Mesendoderm (in vitro differentiated cells): ENCODE results near the gene DPYSL4.

Experiments
- DNase-seq: peaks from one replicate; pipeline ENCODE4 v3.0.0; 2013
- H2AK5ac ChIP-seq: 2 replicates; pipeline ENCODE4 v1.6.1; 2013; ENCODE audit warnings: low read length, inconsistent platforms
- H2BK120ac ChIP-seq: 2 replicates; pipeline ENCODE4 v1.6.1; 2013; ENCODE audit warnings: low read depth, mild to moderate bottlenecking, low read length, moderate library complexity, mixed read lengths
- H2BK15ac ChIP-seq: replicated peaks from 2 replicates; pipeline ENCODE4 v1.6.1; 2013; ENCODE audit warnings: low read depth, mild to moderate bottlenecking, moderate library complexity
- H2BK5ac ChIP-seq: 2 replicates; pipeline ENCODE4 v1.6.1; 2013; ENCODE audit warnings: low read length, inconsistent platforms
- H3K18ac ChIP-seq: 2 replicates; pipeline ENCODE4 v1.6.1; 2013; ENCODE audit warnings: mild to moderate bottlenecking, low read length, mixed read lengths
- H3K23ac ChIP-seq: one replicate; pipeline ENCODE4 v1.6.1; 2013; ENCODE audit warnings: low read length
- H3K27ac ChIP-seq: 2 replicates; pipeline ENCODE4 v1.5.1; 2013; ENCODE audit warnings: low read depth, mild to moderate bottlenecking, inconsistent platforms, low read length, moderate library complexity
- H3K27me3 ChIP-seq: 2 replicates; pipeline ENCODE4 v1.6.1; 2013; ENCODE audit warnings: low read length, control low read depth, mild to moderate bottlenecking, inconsistent platforms; ENCODE audit not compliant: insufficient read depth, poor library complexity
- H3K36me3 ChIP-seq: 2 replicates; pipeline ENCODE4 v1.6.1; 2013; ENCODE audit warnings: low read length, inconsistent platforms; ENCODE audit not compliant: control insufficient read depth, insufficient read depth
- H3K4ac ChIP-seq: one replicate; pipeline ENCODE4 v1.6.1; 2013; ENCODE audit warnings: low read depth, mild to moderate bottlenecking, low read length, moderate library complexity
- H3K4me1 ChIP-seq: 2 replicates; pipeline ENCODE4 v1.6.1; 2013; ENCODE audit warnings: low read depth, low read length, inconsistent platforms; ENCODE audit not compliant: control insufficient read depth
- H3K4me2 ChIP-seq: 2 replicates; pipeline ENCODE4 v1.6.1; 2013; ENCODE audit warnings: low read length
- H3K4me3 ChIP-seq: 2 replicates; pipeline ENCODE4 v1.5.1; 2013; ENCODE audit warnings: mild to moderate bottlenecking, low read length
- H3K56ac ChIP-seq: one replicate; pipeline ENCODE4 v1.6.1; 2013; ENCODE audit warnings: low read length
- H3K79me1 ChIP-seq: 2 replicates; pipeline ENCODE4 v1.6.1; 2013; ENCODE audit warnings: low read length, inconsistent platforms
- H3K79me2 ChIP-seq: 2 replicates; pipeline ENCODE4 v1.6.1; 2013; ENCODE audit warnings: mild to moderate bottlenecking, low read length; ENCODE audit not compliant: control insufficient read depth, insufficient read depth
- H3K9ac ChIP-seq: 2 replicates; pipeline ENCODE4 v1.6.1; 2013; ENCODE audit warnings: low read length, inconsistent platforms
- H4K5ac ChIP-seq: one replicate; pipeline ENCODE4 v1.6.1; 2013; ENCODE audit warnings: low read length
- H4K8ac ChIP-seq: one replicate; pipeline ENCODE4 v1.6.1; 2013; ENCODE audit warnings: low read depth, mild to moderate bottlenecking, control low read depth, low read length, moderate library complexity
- WGBS: extraction: QIAGEN DNeasy Blood & Tissue Kit; methylation state at CpG from one replicate; pipeline ENCODE4 v1.1.7; 2013; ENCODE audit warnings: low lambda C conversion rate, missing lambda C conversion rate; ENCODE audit not compliant: insufficient coverage; ENCODE audit errors: extremely low coverage; 5-methylcytosine and 5-hydroxymethylcytosine counted together

DPYSL4 gene

DNA sequence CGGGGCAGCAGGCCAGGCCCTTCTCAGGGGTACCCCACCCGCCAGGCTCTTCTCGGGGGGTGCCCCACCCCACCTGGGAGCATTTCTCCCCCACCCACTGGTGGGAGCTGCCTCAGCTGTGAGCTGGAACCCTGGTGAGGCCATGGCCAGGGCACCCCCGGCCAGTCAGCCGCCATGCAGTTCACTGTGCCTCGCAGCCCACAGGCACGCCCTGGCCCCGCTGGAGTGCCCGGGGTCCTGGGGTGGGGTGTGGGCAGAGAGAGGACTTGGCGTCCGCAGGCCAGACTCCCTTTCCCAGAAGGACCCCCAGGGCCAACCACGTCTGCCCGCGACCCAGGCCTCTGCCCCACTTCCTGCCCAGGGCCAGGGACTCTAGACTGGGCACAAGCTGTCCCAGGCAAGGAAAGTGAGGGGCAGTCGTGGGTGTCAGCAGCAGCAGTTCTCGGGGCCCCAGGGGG is 13.1 kb downstream of the DPYSL4 start:
- no peak for DNase-seq
- H3K18ac ChIP-seq = no peak overlapping the region
- H3K56ac ChIP-seq = no peak overlapping the region
- H3K79me1 ChIP-seq = no peaks in the 10 kb centered on the region
- H2BK15ac ChIP-seq = no peak overlapping the region
- H3K4me1 ChIP-seq = no peaks in the 10 kb centered on the region
- no peak overlapping the region for H3K4ac ChIP-seq
- no peak overlapping the region for H4K5ac ChIP-seq
- H3K27me3 ChIP-seq = no peaks in the 10 kb centered on the region
- no CpG with 5 or more reads among the region's 16 CpGs for WGBS
- H3K9ac ChIP-seq = no peak overlapping the region
- H3K27ac ChIP-seq = no peak overlapping the region
- no peak overlapping the region for H2BK5ac ChIP-seq
- H2AK5ac ChIP-seq = no peak overlapping the region
- H3K4me3 ChIP-seq = no peak overlapping the region
- no peaks in the 10 kb centered on the region for H3K36me3 ChIP-seq
- no peak overlapping the region for H3K23ac ChIP-seq
- H3K4me2 ChIP-seq = no peak overlapping the region
- H2BK120ac ChIP-seq = no peak overlapping the region
- H4K8ac ChIP-seq = no peak overlapping the region
- no peaks in the 10 kb centered on the region for H3K79me2 ChIP-seq

DNA sequence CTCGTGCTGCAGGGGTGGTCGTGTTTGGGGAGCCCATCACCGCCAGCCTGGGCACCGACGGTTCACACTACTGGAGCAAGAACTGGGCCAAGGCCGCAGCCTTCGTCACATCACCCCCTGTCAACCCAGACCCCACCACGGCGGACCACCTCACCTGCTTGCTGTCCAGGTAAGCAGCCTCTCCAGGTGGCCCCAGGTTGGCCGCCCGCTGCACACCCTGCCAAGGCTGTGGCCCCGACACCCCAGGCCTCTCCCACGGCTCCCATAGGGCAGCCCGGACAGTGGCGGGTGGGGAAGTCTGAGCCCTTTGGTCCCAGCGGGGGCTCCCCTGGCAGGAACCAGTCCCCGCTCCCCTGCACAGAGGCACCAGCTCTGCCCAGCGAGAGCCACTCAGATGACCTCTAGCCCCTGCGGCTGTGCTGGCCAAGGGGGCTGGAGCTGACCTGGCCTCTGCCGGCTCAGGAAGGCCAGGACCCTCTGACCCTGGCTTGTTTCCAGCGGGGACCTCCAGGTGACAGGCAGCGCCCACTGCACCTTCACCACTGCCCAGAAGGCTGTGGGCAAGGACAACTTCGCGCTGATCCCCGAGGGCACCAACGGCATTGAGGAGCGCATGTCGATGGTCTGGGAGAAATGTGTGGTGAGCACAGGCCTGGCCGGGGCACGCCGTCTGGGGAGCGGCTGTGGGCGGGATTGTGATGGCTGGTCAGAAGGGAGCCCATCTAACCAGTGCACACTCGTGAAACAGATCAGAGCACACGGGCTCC is 13.8 kb downstream of the DPYSL4 start:
- H3K4me2 ChIP-seq = no peak overlapping the region
- H3K27me3 ChIP-seq = no peaks in the 10 kb centered on the region
- no peak overlapping the region for H3K18ac ChIP-seq
- H4K5ac ChIP-seq = no peak overlapping the region
- H3K56ac ChIP-seq = no peak overlapping the region
- H3K27ac ChIP-seq = no peak overlapping the region
- no peak overlapping the region for H3K4me3 ChIP-seq
- no peak overlapping the region for H3K9ac ChIP-seq
- no peaks in the 10 kb centered on the region for H3K79me1 ChIP-seq
- H4K8ac ChIP-seq = no peak overlapping the region
- no peak overlapping the region for H2BK120ac ChIP-seq
- H3K79me2 ChIP-seq = no peaks in the 10 kb centered on the region
- no peak overlapping the region for H3K23ac ChIP-seq
- H3K36me3 ChIP-seq = no peaks in the 10 kb centered on the region
- DNase-seq = no peak
- no peak overlapping the region for H2BK15ac ChIP-seq
- H2AK5ac ChIP-seq = no peak overlapping the region
- no CpG with 5 or more reads among the region's 35 CpGs for WGBS
- no peaks in the 10 kb centered on the region for H3K4me1 ChIP-seq
- H3K4ac ChIP-seq = no peak overlapping the region
- no peak overlapping the region for H2BK5ac ChIP-seq

DNA sequence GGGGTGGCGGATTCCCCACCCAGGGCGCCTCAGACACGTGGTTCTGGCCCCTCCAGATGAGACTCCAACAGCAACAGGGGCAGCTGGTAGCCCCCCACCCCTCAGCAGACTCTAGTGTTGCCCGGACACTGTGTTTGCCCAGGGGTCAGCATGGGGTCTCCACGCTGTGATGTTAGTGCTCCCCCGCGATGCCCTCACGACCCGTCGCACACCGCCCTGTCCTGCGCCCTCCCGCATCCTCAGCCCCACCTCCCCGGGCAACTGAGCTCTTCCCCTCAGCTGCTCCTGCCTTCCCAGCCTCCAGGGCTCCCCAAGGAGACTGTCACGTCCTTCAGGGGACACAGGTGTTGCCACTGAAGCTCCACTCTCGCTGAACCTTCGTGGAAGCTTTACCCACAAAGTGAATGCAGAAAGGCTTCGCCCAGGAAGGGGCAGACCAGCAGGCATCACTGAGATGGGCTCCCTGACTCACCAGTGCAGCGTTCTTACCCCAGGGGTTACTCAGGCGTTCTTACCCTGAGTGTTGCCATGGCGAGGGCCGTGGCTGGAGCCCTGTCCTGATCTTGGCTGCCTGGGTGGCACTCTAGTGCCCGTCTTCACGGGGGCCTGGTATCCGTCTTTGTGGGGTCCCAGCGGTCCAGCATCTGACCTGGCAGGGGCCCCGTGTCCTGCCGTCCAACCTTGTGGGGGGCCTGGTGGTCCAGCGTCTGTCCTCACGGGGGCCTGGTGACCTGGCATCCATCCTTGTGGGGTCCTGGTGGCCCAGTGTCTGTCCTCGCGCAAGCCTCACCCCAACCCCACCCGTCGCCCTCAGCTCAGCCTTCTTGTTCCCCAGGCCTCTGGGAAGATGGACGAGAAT is 14.6 kb downstream of the DPYSL4 start:
- H3K18ac ChIP-seq = no peak overlapping the region
- WGBS = no CpG with 5 or more reads among the region's 35 CpGs
- H2BK5ac ChIP-seq = no peak overlapping the region
- H2BK15ac ChIP-seq = no peak overlapping the region
- no peaks in the 10 kb centered on the region for H3K36me3 ChIP-seq
- no peak overlapping the region for H2BK120ac ChIP-seq
- no peaks in the 10 kb centered on the region for H3K79me1 ChIP-seq
- no peak overlapping the region for H3K4ac ChIP-seq
- H3K23ac ChIP-seq = no peak overlapping the region
- H3K79me2 ChIP-seq = no peaks in the 10 kb centered on the region
- H3K9ac ChIP-seq = no peak overlapping the region
- no peak overlapping the region for H3K27ac ChIP-seq
- no peak for DNase-seq
- H3K4me1 ChIP-seq = no peaks in the 10 kb centered on the region
- no peak overlapping the region for H3K56ac ChIP-seq
- H3K27me3 ChIP-seq = no peaks in the 10 kb centered on the region
- H4K8ac ChIP-seq = no peak overlapping the region
- no peak overlapping the region for H2AK5ac ChIP-seq
- no peak overlapping the region for H3K4me2 ChIP-seq
- H3K4me3 ChIP-seq = no peak overlapping the region
- H4K5ac ChIP-seq = no peak overlapping the region

DNA sequence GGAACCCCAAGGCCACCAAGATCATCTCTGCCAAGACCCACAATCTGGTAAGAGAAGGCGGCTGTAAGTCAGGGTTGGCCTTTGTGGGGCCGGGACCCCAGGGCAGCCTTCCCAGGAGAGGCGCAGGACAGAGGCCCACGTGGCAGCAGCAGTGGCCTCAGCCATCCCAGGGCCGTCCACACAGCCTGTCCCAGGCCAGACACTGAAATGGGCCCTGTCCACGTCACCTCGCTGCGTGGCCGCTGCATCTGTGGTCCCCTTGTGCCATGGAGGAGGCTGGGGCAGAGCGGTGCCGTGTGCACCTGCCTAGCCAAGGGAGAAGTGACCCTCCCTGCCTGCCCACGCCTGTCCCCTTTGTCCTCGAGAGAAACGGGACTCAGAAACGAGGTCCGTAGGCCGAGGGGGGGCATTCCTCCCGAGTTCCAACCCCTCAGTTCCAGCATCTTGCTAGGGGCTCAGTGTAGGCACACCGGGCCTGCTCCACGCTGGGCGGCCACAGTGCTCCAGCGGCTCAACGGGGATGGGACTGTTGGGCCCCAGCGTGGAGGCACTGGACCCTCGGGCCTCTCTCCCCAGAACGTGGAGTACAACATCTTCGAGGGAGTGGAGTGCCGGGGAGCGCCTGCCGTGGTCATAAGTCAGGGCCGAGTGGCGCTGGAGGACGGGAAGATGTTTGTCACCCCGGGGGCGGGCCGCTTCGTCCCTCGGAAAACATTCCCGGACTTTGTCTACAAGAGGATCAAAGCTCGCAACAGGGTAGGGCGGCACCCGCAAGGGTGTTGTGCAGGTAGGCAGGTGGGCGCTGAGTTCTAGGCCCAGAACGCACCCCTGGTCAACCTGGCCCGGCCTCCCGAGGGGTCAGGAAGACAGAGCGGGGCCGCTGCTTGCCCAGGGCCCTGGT is 15.6 kb downstream of the DPYSL4 start:
- Histone ChIP-seq H2BK120ac (no peak overlapping the region), H3K27me3 (no peaks in the 10 kb centered on the region), H3K4ac (no peak overlapping the region), H3K23ac (no peak overlapping the region), H3K9ac (no peak overlapping the region), H3K56ac (no peak overlapping the region), H3K27ac (no peak overlapping the region), H4K5ac (no peak overlapping the region), H4K8ac (no peak overlapping the region), H3K79me2 (no peaks in the 10 kb centered on the region), H3K36me3 (no peaks in the 10 kb centered on the region), H3K4me1 (no peaks in the 10 kb centered on the region), H3K18ac (no peak overlapping the region), H2AK5ac (no peak overlapping the region), H3K79me1 (no peaks in the 10 kb centered on the region), H2BK5ac (no peak overlapping the region), H2BK15ac (no peak overlapping the region), H3K4me2 (no peak overlapping the region), H3K4me3 (no peak overlapping the region)
- DNase-seq = no peak
- WGBS = no CpG with 5 or more reads among the region's 48 CpGs

DNA sequence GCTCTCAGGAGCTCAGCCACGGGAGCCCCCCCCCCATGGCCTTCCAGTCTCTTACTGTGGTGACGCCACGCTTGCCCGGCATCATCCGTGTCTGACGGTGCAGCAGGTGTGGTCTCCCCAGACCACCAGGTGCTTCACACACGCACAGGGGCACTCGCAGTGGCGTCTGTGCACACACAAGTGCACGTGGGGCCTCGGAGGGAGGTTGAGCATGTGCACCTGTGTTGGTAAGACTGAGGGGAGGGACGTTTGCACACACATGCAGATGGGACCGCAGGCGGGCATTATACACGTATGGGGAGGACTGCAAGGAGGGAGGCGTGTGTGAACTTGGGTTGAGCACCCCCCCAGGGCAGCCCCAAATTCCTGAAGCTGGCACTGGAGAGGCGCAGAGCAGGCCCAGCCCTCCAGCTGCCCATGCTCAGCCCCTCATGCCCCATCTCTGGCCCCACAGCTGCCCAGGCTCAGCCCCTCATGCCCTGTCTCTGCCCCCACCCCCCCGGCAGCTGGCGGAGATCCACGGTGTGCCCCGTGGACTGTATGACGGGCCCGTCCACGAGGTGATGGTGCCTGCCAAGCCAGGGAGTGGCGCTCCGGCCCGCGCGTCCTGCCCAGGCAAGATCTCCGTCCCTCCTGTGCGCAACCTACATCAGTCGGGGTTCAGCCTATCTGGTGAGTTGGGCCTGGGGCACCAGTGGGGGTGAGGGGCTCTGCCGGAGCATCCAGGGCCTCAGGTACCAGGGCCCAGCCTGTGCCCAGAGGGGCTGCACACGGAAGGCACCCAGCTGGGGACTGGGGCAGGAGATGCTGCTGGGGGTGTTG is 16.7 kb downstream of the DPYSL4 start:
- no peaks in the 10 kb centered on the region for H3K79me1 ChIP-seq
- no peak overlapping the region for H2BK15ac ChIP-seq
- H3K56ac ChIP-seq = no peak overlapping the region
- no peak overlapping the region for H3K18ac ChIP-seq
- H3K4ac ChIP-seq = no peak overlapping the region
- H4K8ac ChIP-seq = no peak overlapping the region
- H2BK120ac ChIP-seq = no peak overlapping the region
- H3K4me1 ChIP-seq = no peaks in the 10 kb centered on the region
- H3K4me2 ChIP-seq = no peak overlapping the region
- no peak overlapping the region for H3K9ac ChIP-seq
- no peaks in the 10 kb centered on the region for H3K79me2 ChIP-seq
- no peaks in the 10 kb centered on the region for H3K27me3 ChIP-seq
- no peaks in the 10 kb centered on the region for H3K36me3 ChIP-seq
- no peak overlapping the region for H2AK5ac ChIP-seq
- no CpG with 5 or more reads among the region's 34 CpGs for WGBS
- H3K27ac ChIP-seq = no peak overlapping the region
- no peak overlapping the region for H3K4me3 ChIP-seq
- H2BK5ac ChIP-seq = no peak overlapping the region
- no peak overlapping the region for H3K23ac ChIP-seq
- H4K5ac ChIP-seq = no peak overlapping the region
- no peak for DNase-seq
